HepG2 (cell line): ENCODE measurements around the gene CDK3. TPM values are rescaled to one million over a fixed set of nuclear protein-coding genes. Genes with fewer than 3 reads are reported as not detected.

Experiments
- CEBPG ChIP-seq: IDR thresholded peaks from 2 replicates; pipeline ENCODE4 v1.6.1; 2016
- HOXA3 ChIP-seq: sonication (generic); formaldehyde crosslinking; IDR thresholded peaks from 2 replicates; pipeline ENCODE4 v1.5.0; 2020; ENCODE audit warnings: missing genetic modification reagents
- PHF8 ChIP-seq: sonication (generic); formaldehyde crosslinking; IDR thresholded peaks from 2 replicates; pipeline ENCODE4 v1.5.0; 2020; ENCODE audit warnings: missing genetic modification reagents
- PLRG1 ChIP-seq: fragments of 450-650 bp; conservative IDR thresholded peaks from 2 replicates; pipeline ENCODE4 v1.6.1; 2016
- POLR2AphosphoS2 ChIP-seq: IDR thresholded peaks from 2 replicates; pipeline ENCODE4 v1.6.1; 2011; ENCODE audit warnings: low read depth, low read length, improper control_type of control experiment
- TOE1 ChIP-seq: sonication (generic); formaldehyde crosslinking; IDR thresholded peaks from 2 replicates; pipeline ENCODE4 v1.4.0; 2020; ENCODE audit warnings: mild to moderate bottlenecking, missing genetic modification reagents
- ZBTB20 ChIP-seq: sonication (generic); formaldehyde crosslinking; IDR thresholded peaks from 2 replicates; pipeline ENCODE4 v1.8.1; 2023; ENCODE audit warnings: missing genetic modification reagents, low read depth, mild to moderate bottlenecking, borderline replicate concordance
- ZFP1 ChIP-seq: IDR thresholded peaks from 2 replicates; pipeline ENCODE4 v1.6.1; 2016
- ZNF224 ChIP-seq: sonication (generic); formaldehyde crosslinking; IDR thresholded peaks from 2 replicates; pipeline ENCODE4 v1.5.0; 2020; ENCODE audit warnings: mild to moderate bottlenecking, missing genetic modification reagents
- ZNF256 ChIP-seq: sonication (generic); formaldehyde crosslinking; conservative IDR thresholded peaks from 2 replicates; pipeline ENCODE4 v1.4.0; 2020; ENCODE audit warnings: missing genetic modification reagents
- ZNF3 ChIP-seq: IDR thresholded peaks from 2 replicates; pipeline ENCODE4 v1.7.0; 2017; ENCODE audit warnings: inconsistent platforms
- ZNF33B ChIP-seq: sonication (generic); formaldehyde crosslinking; IDR thresholded peaks from 2 replicates; pipeline ENCODE4 v1.5.1; 2020; ENCODE audit warnings: mild to moderate bottlenecking, missing genetic modification reagents
- ZNF451 ChIP-seq: sonication (generic); formaldehyde crosslinking; IDR thresholded peaks from 2 replicates; pipeline ENCODE4 v1.5.0; 2020; ENCODE audit warnings: mild to moderate bottlenecking, missing genetic modification reagents
- ZNF496 ChIP-seq: sonication (generic); formaldehyde crosslinking; IDR thresholded peaks from 2 replicates; pipeline ENCODE4 v1.8.1; 2023; ENCODE audit warnings: mild to moderate bottlenecking, moderate library complexity, missing genetic modification reagents; ENCODE audit not compliant: insufficient replicate concordance
- ZNF558 ChIP-seq: sonication (generic); formaldehyde crosslinking; IDR thresholded peaks from 2 replicates; pipeline ENCODE4 v1.9.0; 2022; ENCODE audit warnings: mild to moderate bottlenecking, missing genetic modification reagents, borderline replicate concordance
- ZNF644 ChIP-seq: IDR thresholded peaks from 2 replicates; pipeline ENCODE4 v1.6.1; 2016; ENCODE audit warnings: low read depth
- ZNF672 ChIP-seq: sonication (generic); formaldehyde crosslinking; IDR thresholded peaks from 2 replicates; pipeline ENCODE4 v1.8.1; 2022; ENCODE audit warnings: missing genetic modification reagents
- ZNF788 ChIP-seq: sonication (generic); formaldehyde crosslinking; IDR thresholded peaks from 2 replicates; pipeline ENCODE4 v1.5.0; 2020; ENCODE audit warnings: mild to moderate bottlenecking, missing genetic modification reagents, borderline replicate concordance
- polyA plus RNA-seq, 8 experiments: library from polyadenylated mRNA; depleted of rRNA in 3 of 8; stranded (reverse) in 7 of 8; unstranded in 1 of 8; fragments of >200 nt; fragmentation: Illumina TruSeq in 4 of 8; extraction: Trizol in 4 of 8; gene quantifications; 2 replicates each; pipeline versions ENCODE4 v1.2.1 to v1.2.3, GENCODE V29; 2011 to 2016; ENCODE audit warnings: low read depth in 4 of 8, missing spikeins in 1 of 8, mixed read lengths in 1 of 8; ENCODE audit not compliant: insufficient read depth in 1 of 8
- total RNA-seq, 5 experiments: library from RNA; depleted of rRNA; stranded (reverse); fragments of >200 nt; fragmentation: Illumina TruSeq; extraction: Trizol; gene quantifications; 2 replicates each; pipeline ENCODE4 v1.2.3, GENCODE V29; 2016; ENCODE audit warnings: low read depth in 1 of 5
- TF ChIP-seq, protein P1 (sequence below): sonication (generic); formaldehyde crosslinking; IDR thresholded peaks from 2 replicates; pipeline ENCODE4 v1.5.1; 2020; ENCODE audit warnings: mild to moderate bottlenecking, missing genetic modification reagents
- TF ChIP-seq, protein P2 (sequence below): sonication (generic); formaldehyde crosslinking; IDR thresholded peaks from 2 replicates; pipeline ENCODE4 v1.5.0; 2020; ENCODE audit warnings: mild to moderate bottlenecking, missing genetic modification reagents, moderate library complexity
- TF ChIP-seq, protein P3 (sequence below): sonication (generic); formaldehyde crosslinking; IDR thresholded peaks from 2 replicates; pipeline ENCODE4 v1.4.0; 2020; ENCODE audit warnings: missing genetic modification reagents, borderline replicate concordance
- TF ChIP-seq, protein P4 (sequence below): sonication (generic); formaldehyde crosslinking; IDR thresholded peaks from 2 replicates; pipeline ENCODE4 v1.8.0; 2022; ENCODE audit warnings: missing genetic modification reagents, low read depth, mild to moderate bottlenecking, borderline replicate concordance
- TF ChIP-seq, protein P5 (sequence below): sonication (generic); formaldehyde crosslinking; IDR thresholded peaks from 2 replicates; pipeline ENCODE4 v1.4.0; 2020; ENCODE audit warnings: missing genetic modification reagents
- TF ChIP-seq, protein P6 (sequence below): sonication (generic); formaldehyde crosslinking; IDR thresholded peaks from 2 replicates; pipeline ENCODE4 v1.4.0; 2020; ENCODE audit warnings: missing genetic modification reagents

Gene CDK3
- total and polyA plus RNA-seq, 2 of the 13 experiments (the other 11 are each of a cell fraction or from before 2014, with no cell fraction given) = 5.8 to 11.4 TPM

DNA sequence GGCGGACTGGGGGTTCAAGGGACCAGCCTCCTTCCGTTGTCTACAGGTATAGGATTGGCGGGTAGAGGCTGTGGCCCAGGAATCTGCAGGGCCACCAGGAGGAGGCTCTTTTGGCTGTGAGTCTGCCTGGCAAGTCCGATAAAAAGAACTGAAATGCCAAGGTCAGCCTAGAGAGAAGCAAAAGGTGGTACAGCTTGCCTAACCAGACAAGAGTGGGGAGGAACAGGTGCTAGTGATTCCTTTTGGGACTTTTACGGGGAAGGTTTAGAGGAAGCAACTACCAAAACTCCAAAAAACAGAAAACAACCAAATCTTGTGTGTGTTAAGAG is 32.1 kb downstream of the CDK3 start (continued):
- no peak for TF ChIP-seq ZNF256 (CRISPR knock-in tag)
- TF ChIP-seq, protein P1, sequence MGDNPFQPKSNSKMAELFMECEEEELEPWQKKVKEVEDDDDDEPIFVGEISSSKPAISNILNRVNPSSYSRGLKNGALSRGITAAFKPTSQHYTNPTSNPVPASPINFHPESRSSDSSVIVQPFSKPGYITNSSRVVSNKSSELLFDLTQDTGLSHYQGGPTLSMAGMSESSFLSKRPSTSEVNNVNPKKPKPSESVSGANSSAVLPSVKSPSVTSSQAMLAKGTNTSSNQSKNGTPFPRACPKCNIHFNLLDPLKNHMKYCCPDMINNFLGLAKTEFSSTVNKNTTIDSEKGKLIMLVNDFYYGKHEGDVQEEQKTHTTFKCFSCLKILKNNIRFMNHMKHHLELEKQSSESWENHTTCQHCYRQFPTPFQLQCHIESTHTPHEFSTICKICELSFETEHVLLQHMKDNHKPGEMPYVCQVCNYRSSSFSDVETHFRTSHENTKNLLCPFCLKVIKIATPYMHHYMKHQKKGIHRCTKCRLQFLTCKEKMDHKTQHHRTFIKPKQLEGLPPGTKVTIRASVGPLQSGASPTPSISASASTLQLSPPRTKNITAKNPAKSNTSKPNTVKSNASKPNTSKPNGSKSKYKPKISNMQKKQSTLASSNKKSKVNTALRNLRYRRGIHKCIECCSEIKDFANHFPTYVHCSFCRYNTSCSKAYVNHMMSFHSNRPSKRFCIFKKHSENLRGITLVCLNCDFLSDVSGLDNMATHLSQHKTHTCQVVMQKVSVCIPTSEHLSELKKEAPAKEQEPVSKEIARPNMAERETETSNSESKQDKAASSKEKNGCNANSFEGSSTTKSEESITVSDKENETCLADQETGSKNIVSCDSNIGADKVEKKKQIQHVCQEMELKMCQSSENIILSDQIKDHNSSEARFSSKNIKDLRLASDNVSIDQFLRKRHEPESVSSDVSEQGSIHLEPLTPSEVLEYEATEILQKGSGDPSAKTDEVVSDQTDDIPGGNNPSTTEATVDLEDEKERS = no peak
- TF ChIP-seq CEBPG (CRISPR knock-in tag) = no peak
- TF ChIP-seq PHF8 (CRISPR knock-in tag) = no peak
- TF ChIP-seq ZFP1 (CRISPR knock-in tag) = 0 out of 2 replicates have a peak, but pooled peaks have one; percentile 12
- TF ChIP-seq, protein P2, sequence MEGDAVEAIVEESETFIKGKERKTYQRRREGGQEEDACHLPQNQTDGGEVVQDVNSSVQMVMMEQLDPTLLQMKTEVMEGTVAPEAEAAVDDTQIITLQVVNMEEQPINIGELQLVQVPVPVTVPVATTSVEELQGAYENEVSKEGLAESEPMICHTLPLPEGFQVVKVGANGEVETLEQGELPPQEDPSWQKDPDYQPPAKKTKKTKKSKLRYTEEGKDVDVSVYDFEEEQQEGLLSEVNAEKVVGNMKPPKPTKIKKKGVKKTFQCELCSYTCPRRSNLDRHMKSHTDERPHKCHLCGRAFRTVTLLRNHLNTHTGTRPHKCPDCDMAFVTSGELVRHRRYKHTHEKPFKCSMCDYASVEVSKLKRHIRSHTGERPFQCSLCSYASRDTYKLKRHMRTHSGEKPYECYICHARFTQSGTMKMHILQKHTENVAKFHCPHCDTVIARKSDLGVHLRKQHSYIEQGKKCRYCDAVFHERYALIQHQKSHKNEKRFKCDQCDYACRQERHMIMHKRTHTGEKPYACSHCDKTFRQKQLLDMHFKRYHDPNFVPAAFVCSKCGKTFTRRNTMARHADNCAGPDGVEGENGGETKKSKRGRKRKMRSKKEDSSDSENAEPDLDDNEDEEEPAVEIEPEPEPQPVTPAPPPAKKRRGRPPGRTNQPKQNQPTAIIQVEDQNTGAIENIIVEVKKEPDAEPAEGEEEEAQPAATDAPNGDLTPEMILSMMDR (CRISPR knock-in tag) = peak; percentile 4; the same call in 1 of the 2 replicates
- TF ChIP-seq ZNF644 = no peak
- no peak for TF ChIP-seq ZNF672 (CRISPR knock-in tag)
- no peak for TF ChIP-seq ZNF788 (CRISPR knock-in tag)
- TF ChIP-seq ZNF224 = no peak
- TF ChIP-seq ZNF451 (CRISPR knock-in tag) = 0 out of 2 replicates have a peak, but pooled peaks have one; percentile 16
- TF ChIP-seq ZNF3 (CRISPR knock-in tag) = no peak
- TF ChIP-seq, protein P3, sequence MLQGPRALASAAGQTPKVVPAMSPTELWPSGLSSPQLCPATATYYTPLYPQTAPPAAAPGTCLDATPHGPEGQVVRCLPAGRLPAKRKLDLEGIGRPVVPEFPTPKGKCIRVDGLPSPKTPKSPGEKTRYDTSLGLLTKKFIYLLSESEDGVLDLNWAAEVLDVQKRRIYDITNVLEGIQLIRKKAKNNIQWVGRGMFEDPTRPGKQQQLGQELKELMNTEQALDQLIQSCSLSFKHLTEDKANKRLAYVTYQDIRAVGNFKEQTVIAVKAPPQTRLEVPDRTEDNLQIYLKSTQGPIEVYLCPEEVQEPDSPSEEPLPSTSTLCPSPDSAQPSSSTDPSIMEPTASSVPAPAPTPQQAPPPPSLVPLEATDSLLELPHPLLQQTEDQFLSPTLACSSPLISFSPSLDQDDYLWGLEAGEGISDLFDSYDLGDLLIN (CRISPR knock-in tag) = no peak
- no peak for TF ChIP-seq POLR2AphosphoS2
- TF ChIP-seq HOXA3 = no peak
- TF ChIP-seq, protein P4, sequence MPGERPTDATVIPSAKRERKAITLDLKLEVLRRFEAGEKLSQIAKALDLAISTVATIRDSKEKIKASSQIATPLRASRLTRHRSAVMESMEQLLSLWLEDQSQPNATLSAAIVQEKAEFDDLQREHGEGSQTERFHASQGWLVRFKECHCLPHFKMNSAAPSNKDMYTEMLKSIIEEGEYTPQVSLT (CRISPR knock-in tag) = no peak
- no peak for TF ChIP-seq ZNF496 (CRISPR knock-in tag)
- TF ChIP-seq ZNF33B (CRISPR knock-in tag) = no peak
- no peak for TF ChIP-seq ZBTB20
- no peak for TF ChIP-seq ZNF558 (CRISPR knock-in tag)
- TF ChIP-seq TOE1 (CRISPR knock-in tag) = no peak
- no peak for TF ChIP-seq PLRG1
- TF ChIP-seq, protein P5, sequence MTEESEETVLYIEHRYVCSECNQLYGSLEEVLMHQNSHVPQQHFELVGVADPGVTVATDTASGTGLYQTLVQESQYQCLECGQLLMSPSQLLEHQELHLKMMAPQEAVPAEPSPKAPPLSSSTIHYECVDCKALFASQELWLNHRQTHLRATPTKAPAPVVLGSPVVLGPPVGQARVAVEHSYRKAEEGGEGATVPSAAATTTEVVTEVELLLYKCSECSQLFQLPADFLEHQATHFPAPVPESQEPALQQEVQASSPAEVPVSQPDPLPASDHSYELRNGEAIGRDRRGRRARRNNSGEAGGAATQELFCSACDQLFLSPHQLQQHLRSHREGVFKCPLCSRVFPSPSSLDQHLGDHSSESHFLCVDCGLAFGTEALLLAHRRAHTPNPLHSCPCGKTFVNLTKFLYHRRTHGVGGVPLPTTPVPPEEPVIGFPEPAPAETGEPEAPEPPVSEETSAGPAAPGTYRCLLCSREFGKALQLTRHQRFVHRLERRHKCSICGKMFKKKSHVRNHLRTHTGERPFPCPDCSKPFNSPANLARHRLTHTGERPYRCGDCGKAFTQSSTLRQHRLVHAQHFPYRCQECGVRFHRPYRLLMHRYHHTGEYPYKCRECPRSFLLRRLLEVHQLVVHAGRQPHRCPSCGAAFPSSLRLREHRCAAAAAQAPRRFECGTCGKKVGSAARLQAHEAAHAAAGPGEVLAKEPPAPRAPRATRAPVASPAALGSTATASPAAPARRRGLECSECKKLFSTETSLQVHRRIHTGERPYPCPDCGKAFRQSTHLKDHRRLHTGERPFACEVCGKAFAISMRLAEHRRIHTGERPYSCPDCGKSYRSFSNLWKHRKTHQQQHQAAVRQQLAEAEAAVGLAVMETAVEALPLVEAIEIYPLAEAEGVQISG (CRISPR knock-in tag) = no peak
- TF ChIP-seq, protein P6, sequence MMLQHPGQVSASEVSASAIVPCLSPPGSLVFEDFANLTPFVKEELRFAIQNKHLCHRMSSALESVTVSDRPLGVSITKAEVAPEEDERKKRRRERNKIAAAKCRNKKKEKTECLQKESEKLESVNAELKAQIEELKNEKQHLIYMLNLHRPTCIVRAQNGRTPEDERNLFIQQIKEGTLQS = no peak
